ENCODE data around the gene PXMP4.

The PXMP4 gene

DNA sequence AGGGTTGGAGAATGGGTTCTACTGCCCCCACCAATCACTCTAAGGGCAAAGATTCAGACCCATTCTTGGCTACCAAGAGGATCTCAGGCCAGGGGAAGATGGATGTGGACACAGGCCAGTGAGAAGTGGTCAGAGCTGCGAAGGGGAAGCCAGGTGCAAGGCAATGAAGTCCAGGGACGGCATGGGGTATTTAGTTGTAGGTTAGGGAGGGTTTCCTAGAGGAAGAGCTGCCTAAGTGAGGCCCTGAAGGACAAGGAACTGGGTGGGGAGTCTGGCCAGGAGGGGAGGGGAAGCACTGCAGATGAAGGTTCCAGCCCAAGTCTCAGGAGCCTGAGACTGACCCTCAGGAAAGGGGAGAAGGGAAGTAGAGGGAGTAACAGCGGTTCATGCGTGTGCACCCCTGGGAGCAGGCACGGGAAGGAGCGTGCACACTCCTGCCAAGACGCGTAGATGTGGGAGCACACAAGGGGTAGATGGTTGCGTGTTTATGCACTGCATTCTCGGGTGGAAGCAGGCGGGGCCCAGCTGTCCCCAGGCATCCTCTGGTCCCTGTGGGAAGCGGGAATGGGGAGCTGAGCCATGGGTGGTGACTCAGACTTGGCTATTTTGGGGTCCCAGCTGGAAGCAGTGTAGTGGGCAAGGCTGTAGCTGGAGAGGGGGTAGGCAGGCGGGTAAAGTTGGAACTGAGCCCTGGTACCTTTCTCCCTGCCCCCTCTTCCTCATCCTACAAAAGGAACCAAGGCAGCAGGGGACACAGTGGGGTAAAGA is 50.1 kb downstream of the PXMP4 start:
- no peak for DNase-seq (ENCODE audit: low spot score)

DNA sequence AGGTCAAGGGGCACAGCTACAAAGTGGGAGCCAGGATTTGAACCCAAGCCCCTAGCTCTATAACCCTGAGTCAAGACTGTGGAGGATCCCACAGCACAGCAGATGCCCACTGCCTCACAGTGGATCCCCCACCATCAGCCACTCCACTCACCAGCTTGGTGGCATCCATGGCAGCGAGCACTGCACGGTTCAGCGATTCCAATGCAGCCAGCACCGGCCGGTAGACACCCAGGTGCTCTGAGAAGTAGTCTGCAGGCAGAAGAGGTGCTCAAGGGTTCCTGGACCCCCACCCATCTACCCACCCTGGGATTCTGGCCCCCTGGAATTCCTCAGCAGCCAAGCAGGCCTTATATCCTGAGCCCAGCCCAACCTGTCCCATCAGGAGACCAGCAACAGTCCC is 50.9 kb downstream of the PXMP4 start:
- no peak for DNase-seq (ENCODE audit: low spot score)

DNA sequence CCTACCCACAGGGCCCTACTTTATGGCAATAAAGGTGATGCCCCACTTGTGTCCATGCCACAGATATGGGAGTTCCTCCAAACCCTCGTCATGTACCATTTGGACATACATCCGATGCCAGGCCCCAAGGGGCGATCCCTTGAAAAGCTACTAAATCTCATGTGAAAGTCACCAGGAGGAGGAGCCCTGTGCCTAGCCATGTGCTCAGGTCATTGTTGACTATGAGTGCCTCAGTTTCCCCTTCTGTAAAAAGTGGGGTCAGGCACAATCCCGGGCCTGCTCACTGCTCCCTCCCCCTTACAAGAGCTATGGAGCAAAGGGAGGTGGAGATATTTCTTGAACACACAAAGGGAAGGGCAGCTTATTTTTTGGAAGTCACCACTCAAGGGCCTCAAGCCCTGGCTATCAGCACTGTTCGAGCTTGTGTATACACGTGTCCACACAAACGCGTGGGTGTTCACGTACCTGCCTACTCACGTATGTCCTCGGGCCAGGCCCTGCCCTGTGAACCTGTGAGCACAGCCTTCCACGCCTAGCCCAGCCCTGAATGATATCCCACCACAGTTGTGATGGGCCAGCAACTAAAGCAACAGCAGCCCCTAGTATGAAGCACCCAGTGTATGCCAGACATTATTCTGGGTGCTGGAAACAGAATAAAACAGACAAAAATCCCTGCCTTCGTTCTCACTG is 51.5 kb downstream of the PXMP4 start:
- DNase-seq (ENCODE audit: low spot score), result no peak

DNA sequence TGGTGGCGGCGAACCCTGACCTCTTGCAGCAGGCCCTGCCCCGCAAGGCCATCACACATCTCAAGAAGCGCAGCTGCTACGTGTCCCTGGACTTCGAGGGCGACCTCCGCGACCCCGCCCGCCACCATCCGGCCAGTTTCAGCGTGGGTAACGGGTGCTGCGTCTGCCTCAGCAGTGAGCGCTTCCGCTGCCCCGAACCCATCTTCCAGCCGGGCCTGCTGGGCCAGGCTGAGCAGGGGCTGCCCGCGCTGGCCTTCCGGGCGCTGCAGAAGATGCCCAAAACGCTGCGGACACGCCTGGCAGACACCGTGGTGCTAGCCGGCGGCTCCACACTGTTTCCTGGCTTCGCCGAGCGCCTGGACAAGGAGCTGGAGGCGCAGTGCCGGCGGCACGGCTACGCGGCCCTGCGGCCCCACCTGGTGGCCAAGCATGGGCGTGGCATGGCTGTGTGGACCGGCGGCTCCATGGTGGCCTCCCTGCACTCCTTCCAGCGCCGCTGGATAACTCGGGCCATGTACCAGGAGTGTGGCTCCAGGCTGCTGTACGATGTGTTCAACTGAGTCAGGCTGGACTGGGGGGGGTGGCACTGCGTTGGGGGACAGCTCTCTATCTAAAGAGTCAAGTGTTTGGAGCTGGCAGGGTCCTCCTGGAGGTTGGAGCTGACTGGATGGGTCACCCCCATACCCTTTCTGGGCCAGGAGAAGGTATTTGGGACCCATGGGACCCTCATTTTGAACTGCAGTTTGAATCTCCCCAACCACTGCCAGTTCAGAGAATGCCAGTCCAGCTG is 52.2 kb downstream of the PXMP4 start:
- DNase-seq (ENCODE audit: low spot score), result peak; percentile 86

DNA sequence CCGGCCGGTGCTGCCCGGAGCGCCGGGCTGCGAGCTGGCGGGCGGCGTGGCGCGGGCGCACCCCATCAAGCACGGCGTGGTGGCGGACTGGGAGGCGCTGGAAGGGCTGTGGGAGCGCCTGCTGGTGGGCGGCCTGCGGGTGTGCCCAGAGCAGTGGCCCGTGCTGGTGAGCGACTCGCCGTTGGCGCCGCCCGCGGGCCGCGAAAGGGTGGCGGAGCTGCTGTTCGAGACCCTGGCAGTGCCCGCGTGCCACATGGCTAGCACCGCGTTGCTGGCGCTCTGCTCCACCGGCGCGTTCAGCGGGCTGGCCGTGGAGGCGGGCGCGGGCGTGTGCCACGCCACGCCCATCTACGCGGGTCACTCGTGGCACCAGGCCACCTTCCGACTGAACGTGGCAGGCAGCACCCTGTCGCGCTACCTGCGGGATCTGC is 52.9 kb downstream of the PXMP4 start:
- no peak for DNase-seq (ENCODE audit: low spot score)

DNA sequence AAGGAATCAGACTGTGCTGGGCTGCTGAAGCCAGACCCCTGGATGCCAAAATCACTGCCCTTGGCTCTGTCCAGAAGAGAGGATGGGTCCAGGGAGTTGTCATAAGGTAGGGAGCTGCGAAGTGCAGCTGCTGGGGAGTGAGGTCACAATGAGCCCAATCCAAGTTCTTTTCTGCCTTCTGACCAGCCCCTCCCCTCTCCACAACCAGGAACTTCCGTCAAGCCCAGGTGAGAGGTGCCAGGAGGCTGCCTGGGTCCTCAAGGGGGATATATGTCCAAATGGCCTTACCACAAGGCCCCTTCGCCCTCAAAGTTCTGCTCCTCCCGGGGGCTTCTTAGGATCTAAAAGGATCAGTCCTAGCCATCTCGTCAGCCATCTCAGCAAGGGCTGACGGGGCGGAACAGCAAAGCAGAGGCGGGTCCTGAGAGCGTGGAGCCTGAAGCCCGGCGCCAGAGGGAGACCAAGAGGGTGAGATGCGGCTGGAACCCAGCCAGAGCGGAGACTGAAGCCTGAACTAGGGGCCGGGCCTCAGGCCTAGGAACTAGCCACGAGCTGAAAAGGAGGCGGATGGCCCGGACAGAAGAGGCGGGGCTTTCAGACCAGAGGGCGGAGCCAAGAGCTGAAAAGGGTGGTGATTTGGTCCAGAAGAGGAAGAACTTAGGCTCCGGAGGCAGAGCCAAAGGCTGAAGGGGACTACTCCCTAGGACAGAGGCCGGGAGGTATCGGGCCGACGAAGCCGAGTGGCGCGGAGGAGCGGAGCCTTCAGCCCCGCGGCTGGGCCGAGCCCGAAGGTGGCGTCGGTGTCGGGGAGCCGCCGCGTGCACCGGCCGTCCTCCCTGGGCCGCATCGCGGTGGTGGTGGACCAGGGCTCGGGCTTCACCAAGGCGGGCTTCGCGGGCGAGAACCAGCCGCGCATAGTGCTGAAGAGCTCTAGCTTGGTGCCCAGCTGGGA is 53.5 kb downstream of the PXMP4 start, which contains the start of gene ACTL10:
Gene ACTL10, plus strand, starts transcription at position 651 of the 952 bp plus-strand sequence. CDS start 555 bp downstream, outside the sequence.
- DNase-seq (ENCODE audit: low spot score), result peak; percentile 90

DNA sequence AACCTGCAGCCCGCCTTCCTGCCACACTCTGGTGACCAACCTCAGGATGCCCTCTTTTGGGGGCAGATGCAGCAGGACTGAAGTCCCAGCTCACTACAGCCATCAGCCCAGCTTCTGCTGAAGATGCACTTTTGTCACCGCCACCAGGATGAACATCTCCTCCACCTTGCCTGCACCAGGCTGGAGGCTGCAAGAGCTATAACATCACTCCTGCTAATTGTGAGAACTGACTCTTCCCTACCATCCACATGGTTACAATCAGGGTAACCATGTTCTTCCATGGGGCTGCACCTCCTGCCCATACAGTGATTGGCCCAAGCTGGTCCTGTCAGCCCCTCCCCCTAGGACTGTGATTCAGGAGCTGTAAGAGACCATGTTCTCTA is 55.4 kb downstream of the PXMP4 start:
- no peak for DNase-seq (ENCODE audit: low spot score)

DNA sequence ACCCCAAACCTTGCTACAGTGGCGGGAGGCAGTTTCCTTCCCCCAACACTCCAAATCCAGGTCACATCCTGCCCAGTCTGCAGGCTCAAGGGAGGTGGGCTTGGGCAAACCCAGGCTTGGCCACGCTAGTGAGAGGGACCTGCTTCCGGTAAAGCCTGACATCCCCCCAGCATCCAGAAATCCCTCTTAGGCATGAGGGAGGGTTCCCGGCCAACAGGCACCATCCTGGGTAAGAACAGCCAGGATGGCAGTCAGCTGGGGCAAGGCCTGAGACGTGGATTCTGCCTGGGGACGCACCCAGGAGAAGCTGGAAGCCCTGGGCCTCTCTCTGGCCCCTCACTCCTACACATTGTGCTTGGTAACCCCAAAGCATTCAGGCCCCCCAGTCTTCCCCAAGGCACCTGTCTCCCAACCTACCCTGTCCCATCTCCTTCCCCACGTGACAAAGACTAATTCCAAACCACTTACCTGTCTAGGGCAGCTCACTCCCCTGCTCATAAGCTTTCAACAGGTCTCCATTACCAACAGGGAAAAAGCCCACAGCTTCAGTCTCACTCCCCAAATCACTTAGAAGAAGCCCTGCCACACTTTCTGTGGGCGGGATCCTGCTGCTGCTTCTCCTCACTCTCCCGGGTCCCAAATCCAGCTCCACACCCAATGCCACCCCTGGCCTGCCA is 55.9 kb downstream of the PXMP4 start:
- no peak for DNase-seq (ENCODE audit: low spot score)

DNA sequence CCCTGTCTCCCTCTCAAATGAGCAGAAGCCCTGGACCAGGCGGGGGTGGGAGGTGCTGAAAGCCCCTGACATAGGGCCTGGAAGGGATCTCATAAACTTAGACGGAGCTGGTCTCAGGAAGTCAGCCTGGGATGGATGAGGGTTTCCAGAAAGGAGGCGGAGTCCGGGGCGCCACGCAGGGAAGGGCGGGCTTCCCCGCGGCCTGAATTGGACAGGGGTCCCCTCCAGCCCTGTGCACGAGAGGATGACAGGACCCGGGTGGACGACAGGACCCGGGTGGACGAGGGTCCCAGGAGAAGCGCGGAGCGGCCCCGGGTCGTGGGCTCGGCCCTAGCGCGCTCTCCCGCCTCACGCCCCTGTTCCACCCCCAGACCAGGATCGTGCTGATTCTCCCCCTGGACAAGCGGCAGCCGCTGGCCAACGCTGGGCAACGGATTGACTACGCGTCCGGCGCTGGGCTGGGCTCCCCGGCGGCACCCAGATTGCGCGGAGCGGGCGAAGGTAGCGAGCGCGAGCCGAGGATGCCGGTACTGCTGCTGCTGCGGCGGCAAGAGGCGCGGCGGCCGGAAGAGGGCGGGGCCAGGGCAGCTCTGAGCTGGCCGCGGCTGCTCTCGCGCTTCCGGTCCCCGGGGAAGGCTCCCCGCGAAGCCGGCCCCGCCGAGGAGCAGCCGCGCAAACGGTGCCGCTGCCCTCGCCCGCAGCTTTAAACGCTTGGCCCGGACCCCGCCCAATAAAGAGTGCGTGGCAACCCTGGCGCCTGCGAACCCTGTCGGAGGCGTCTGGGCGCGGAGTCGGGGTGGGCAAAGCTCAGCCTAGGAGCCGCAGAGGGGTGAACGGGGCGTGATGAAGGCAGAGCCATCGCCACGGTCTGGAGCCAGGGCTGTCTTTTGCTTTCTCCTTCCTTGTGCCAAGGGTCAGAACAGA is 56.7 kb downstream of the PXMP4 start:
- peak; percentile 85 for DNase-seq (ENCODE audit: low spot score)

DNA sequence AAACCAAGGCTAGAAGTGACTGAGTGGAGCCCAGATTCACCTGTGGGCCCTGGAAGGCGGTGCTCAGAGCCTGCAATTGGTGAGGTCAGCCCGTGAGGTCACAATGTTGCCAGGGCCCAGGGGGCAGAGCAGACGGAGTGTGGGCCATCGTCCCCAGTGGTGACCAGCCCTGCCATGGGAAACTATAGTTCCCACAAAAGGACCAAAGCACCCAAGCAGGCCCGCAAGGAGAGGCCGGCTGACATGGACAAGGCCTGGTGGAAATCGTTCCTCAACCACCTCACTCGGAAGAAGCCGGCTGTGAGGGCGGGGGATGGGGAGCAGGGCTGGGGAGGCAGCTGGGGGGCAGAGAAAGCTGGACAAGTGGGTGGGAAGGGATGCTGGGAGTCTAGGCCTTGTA is 57.9 kb downstream of the PXMP4 start, which contains the start of gene C20orf144:
Gene C20orf144, plus strand, starts transcription at position 156 of the 400 bp plus-strand sequence. Its CDS starts 19 bp downstream, at position 175.
- no peak for DNase-seq (ENCODE audit: low spot score)

DNA sequence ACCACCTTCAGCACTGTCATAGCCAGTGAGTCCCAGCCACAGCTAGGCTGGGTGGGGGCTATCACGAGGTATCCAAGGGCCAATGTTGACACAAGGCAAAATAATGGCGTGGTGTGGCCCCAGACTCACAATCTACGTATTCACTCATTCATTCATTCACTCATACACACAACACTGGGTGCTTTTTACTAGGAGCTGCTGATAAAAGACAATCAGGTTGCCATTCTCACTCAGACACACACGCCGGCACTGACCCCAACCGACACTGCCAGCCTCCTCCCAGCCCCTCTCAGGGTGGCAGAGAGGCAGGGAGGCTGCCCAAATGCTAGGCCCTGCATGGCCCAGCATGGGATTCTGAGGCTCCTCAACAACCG is 59.4 kb downstream of the PXMP4 start:
- DNase-seq (ENCODE audit: low spot score), result no peak

DNA sequence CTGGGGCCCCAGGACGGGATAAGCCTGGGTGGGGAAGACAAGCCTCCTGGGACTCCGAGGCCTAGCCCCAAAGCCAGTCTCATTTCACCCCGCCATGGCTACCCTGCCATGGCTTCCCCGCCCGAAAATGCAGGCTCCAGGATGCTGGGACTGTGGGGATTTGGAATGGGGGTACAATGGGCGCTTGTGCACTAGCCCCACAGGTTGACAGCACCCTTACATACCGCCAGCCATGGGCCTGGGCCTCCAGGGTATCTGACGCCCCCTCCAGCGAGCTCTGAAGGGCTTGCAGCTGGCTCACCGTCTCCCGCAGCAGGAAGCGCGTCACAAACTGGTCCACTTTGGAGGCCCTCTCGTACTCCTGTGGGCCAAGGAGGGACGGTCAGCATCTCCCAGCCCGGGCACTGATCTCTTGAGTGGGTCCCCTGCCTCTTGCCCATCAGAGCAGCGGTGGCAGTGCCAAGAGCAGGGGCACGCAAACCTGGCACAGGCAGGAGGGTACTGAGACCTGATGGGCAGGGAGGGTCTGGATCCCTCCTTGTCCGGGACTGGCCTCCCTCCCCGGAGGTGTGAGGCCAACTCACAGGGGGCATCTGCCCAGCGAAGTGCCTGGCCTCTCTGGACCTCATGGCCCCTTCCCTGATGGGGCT is 60.0 kb downstream of the PXMP4 start:
- DNase-seq (ENCODE audit: low spot score), result no peak

DNA sequence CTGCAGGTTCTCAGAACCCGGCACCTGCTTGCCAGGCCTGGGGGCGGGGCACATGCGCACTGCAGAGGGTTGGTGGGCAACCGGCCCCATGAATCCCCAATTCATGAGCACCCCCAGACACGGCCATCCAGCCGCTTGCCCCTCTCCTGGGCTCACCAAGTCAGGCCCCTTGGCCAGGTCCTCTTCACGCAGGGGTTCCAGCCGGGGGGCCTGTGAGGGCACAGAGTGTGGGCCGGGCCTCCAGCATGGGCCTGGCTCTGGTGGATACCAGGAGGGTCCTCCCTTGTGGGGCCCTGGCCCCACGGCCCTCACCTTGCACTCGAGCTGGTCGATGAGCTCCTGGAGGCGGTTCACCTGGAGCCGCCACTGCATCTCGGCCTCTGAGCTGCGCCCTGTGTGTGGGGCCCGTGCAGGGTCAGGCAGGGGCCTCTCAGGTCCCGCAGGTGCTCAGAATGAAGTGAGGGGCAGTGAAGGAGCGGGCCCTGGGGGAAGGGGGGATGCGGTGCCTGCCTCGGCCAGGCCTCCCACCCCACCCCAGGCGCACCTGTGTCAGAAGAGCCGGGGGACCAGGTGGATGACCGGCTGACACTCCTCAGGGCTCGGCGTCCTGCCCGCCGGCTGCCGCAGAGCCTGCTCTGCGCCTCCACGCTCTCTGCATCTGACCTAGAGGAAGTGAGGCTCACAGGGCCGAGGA is 60.6 kb downstream of the PXMP4 start:
- DNase-seq (ENCODE audit: low spot score), result no peak

DNA sequence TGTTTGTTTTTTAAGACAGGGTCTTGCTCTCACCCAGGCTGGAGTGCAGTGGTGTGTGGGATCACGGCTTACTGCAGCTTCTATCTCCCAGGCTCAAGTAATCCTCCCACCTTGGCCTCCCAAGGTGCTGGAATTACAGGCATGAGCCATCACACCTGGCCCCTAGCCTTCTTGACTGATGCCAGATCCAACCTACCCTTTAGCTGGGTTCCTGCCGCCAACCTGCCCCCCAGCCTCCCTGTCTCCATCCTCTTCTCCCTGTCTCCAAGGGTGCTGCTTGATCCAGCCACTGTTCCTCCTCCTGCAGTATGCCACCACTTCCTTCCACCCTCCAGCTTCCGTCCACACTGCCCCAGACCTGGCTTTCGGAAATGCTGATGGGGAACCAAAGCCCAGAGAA is 61.2 kb downstream of the PXMP4 start:
- no peak for DNase-seq (ENCODE audit: low spot score)

DNA sequence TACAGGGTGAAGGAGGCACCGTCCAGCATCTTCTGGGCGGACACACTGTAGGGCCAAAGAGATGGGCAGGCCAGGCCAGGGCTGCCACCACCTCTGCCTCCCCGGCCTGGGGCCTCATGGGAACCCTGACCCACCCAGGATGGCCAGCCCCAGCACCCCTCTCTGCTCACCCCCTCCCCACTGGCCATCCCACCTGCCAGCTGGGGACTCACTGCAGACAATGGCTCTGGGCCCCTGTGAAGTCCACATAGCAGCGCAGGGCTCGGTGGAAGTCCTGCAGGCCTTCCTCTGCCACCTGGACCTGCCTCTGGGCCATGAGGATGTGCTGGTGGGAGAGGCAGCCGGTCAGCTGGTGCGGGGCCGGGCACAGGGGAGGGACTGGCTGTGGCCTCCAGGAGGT is 61.6 kb downstream of the PXMP4 start:
- DNase-seq (ENCODE audit: low spot score), result peak; percentile 59

DNA sequence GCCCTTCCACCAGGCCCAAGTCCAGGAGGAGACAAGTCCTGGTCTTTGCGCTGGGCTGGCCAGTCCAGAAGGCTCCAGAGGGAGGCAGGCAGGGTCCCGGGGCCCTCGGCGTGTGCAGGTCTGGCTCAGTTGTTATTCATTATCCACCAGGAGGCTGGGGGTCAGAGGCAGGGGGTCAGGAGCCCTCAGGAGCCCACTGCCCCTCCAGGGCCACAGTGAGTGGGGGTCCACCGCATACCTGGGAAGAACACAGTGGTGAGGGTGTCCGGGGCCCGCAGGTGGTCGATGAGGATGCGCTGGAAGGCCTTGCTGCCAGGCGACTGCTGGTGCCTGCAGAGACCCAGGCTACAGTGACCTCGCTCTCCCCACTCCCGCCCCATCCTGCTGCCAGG is 62.4 kb downstream of the PXMP4 start:
- DNase-seq (ENCODE audit: low spot score), result no peak

DNA sequence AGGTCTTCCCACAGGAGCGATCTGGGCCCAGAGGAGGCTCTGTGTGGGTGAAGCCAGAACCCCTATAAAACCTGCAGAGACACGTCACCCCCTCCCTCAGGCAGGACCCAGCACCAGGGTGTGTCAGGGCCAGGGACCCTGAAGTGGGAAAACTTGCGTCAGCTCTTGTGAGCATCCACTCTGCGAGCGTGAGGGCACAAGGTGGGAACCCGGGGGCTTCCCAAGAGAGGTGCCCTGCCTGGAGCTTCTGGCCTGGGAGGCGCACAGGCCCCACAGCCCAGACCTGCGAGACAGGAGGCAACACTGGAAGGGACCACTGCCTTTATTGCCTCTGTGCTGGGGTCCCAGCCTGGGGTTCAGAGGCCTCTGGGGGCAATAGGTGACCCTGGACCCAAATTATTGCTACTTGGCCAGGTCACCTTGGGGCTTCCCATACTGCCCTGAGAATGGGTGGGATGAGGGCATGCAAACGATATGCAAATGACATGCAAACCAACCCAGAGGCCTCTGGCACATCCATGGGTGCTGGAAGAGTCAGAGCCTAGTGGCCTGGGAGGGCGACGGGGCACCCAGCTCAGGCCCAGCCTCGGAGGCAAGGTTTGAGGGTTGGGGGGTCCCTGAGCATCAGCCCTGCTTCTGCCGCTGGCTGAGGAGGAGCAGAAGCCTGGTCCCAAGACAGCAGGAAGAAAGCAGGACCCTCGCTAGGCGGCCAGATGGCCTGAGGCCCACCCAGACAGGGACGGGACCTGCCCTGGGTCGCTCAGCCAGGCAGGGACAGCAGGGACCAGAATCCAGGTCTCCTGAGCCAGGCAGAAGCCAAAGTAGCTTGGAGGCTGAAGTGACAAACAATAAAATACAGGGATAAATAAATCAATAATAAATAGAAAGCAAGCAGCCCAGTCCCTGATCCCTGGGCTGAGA is 63.1 kb downstream of the PXMP4 start:
- DNase-seq (ENCODE audit: low spot score), result no peak

Measured in left forelimb (tissue), 1 donor.